ENCODE results near the gene PLIN1.

GRCh38 chr15:89659295-89659694 is 19.9 kb downstream of the PLIN1 start:
- no peak for TF ChIP-seq POLR2A (IDR thresholded peaks at IDR 0.05; ENCODE audit: low read depth, low read length)
- no peak for TF ChIP-seq MAX (IDR thresholded peaks at IDR 0.05; ENCODE audit: low read depth, low read length)
